GM21619 (cell line): ENCODE results near the gene SRPK2.
"Not testable (repeated sequence)": the region's sequence is repeated elsewhere in the genome, so short reads cannot be mapped to it uniquely, and the experiment has no call there.

Experiments used
- ATAC-seq: cut with Tn5 transposase; IDR thresholded peaks from one replicate; pipeline ENCODE4 v1.9.1; 2021; ENCODE audit not compliant: unreplicated experiment

The SRPK2 gene

GRCh38 chr7:105305633-105306032 lies 83.1 kb downstream of the SRPK2 start:
- no peak for ATAC-seq

GRCh38 chr7:105304040-105304895 lies 84.5 kb downstream of the SRPK2 start:
- peak; percentile 71 for ATAC-seq

GRCh38 chr7:105300587-105300986 lies 88.1 kb downstream of the SRPK2 start:
- not testable (repeated sequence) for ATAC-seq

GRCh38 chr7:105298439-105298894 lies 90.3 kb downstream of the SRPK2 start:
- ATAC-seq: peak; percentile 93

- ATAC-seq: peak; percentile 31
Observed at GRCh38 chr7:105297985-105298384, 90.7 kb downstream of the SRPK2 start.

GRCh38 chr7:105297309-105297708 lies 91.4 kb downstream of the SRPK2 start:
- ATAC-seq: no peak

GRCh38 chr7:105296491-105296890 lies 92.2 kb downstream of the SRPK2 start:
- ATAC-seq: no peak

- no peak for ATAC-seq
Observed at GRCh38 chr7:105295596-105296352, 92.9 kb downstream of the SRPK2 start.

- not testable (repeated sequence) for ATAC-seq
Observed at GRCh38 chr7:105294482-105294881, 94.2 kb downstream of the SRPK2 start.

- peak; percentile 57 for ATAC-seq
Observed at GRCh38 chr7:105289704-105290103, 99.0 kb downstream of the SRPK2 start.

GRCh38 chr7:105286441-105286840 lies 102.3 kb downstream of the SRPK2 start:
- ATAC-seq: no peak

- no peak for ATAC-seq
Observed at GRCh38 chr7:105285118-105285874, 103.4 kb downstream of the SRPK2 start.

GRCh38 chr7:105284014-105284413 lies 104.7 kb downstream of the SRPK2 start:
- no peak for ATAC-seq

GRCh38 chr7:105281966-105282365 lies 106.8 kb downstream of the SRPK2 start:
- ATAC-seq: no peak

GRCh38 chr7:105279688-105280007 lies 109.1 kb downstream of the SRPK2 start:
- ATAC-seq: peak; percentile 86

GRCh38 chr7:105278973-105279687 lies 109.6 kb downstream of the SRPK2 start:
- ATAC-seq: peak; percentile 45

GRCh38 chr7:105278565-105278964 lies 110.2 kb downstream of the SRPK2 start:
- no peak for ATAC-seq

- peak; percentile 59 for ATAC-seq
Observed at GRCh38 chr7:105277341-105277740, 111.4 kb downstream of the SRPK2 start.

GRCh38 chr7:105270117-105270516 lies 118.6 kb downstream of the SRPK2 start:
- no peak for ATAC-seq

- peak; percentile 10 for ATAC-seq
Observed at GRCh38 chr7:105269397-105269796, 119.3 kb downstream of the SRPK2 start.
